Bronchial smooth muscle cell (primary cell): ENCODE results near the gene HPN. TPM values are rescaled to one million over a fixed set of nuclear protein-coding genes. Genes with fewer than 3 reads are reported as not detected.

Source experiments
- total RNA-seq: library from RNA; depleted of rRNA; stranded (reverse); fragments of >200 nt; gene quantifications from 2 replicates; pipeline ENCODE4 v1.2.1, GENCODE V29; 2014

HPN gene
- total RNA-seq = 0.09 and 0.16 TPM in 2 replicates

GRCh38 chr19:35041548-35042055 is at the start of gene HPN:
Gene HPN, plus strand, starts transcription at chr19:35041721. Its CDS starts 786 bp downstream, at chr19:35042507.

DNA sequence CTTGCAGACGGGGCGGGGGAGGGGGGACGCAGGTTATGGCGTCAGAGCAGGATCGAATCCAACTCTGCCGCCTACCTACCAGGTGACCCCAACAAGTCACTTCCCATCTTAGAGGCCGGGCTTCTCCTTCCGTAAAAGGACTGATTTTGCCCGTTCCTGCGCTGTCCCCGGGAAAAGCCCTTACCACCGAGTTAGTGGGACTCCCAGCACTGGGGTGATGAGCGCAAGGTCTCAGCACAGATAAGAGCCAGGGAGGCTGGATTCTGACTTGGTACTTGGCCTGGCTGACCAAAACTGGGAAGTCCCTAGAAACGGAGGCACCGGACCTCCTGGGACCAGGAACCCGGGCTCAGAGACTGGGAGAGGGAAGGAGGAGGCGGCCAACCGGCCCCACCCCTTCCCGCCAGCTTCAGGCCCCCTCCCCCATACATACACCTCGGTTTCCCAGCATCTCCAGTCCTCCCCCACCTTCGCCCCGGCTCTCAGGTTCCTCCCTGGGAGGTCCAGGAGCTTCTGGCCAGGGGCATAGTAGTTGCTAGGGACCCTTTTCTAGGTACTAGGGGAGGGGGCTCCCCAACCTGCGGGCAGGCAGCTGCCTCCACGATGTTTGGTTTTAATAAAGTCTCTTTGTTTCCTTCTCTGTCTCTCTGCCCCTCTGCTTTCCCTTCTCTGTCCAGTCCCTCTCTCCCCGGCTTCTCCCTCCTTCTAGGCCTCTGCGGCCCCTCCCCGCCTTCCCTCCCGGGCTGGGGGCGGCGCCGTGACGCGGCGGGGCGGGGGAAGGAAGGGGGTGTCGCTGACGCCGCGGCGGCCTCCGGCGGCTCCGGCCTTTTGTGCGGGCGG is 41.8 kb upstream of the HPN start, which contains the start of gene GRAMD1A:
Gene GRAMD1A (plus strand): TSS at position 826 of the 840 bp plus-strand sequence. CDS start 156 bp downstream, outside the sequence.

GRCh38 chr19:35030257-35031071 is 11.1 kb upstream of the HPN start, which contains the start of gene SCN1B:
Gene SCN1B, plus strand, starts transcription at chr19:35030470. Its CDS starts 351 bp downstream, at chr19:35030821.

DNA sequence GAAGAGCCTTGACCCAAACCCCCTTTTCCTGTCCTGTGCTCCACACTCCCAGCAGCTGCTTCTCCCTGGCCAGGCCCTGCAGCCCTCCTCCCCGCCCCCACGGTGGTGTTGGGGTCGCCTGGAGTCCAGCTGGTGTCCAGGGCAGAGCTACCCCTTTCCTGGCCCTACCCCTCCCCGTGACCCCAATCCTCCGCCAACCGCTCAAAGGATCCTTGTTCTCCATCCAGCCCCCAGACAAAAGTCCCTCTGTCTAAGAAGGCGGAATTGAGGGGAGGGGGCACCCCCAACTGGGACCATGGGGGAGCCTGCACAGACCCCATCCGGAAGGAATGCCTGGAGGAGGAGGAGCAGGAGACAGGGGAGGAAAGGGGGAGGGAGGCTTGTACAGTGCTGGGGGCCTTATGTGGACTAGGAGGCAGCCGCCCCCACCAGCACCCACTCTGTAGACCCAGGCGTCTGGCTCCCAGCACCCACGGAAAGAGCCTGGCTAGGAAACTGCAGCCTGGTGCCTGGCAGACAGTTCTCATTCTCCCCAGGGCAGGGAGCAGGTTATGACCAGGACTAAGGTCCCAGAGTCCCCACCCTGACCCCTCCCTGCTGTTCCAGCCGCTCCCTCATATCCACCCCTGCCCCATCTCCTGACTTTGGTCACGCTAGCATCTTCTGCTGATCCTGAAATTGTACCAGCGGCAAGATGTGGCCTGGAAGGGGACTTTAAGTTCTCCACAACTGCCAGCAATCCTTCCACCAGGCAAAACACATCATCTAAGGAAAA is 73.8 kb downstream of the HPN start, which contains the start of gene FXYD3:
Gene FXYD3 (plus strand): TSS at position 647 of the 775 bp plus-strand sequence. CDS start 3,554 bp downstream, outside the sequence.

Other genes with a start within 250 kb of the HPN start
- gene ZNF30, start 114.8 kb upstream of the HPN start, total RNA-seq = 3.1 and 3.3 TPM in 2 replicates
- 5.2 and 5.8 TPM in 2 replicates for gene ZNF792, start 77.5 kb upstream of the HPN start, total RNA-seq
- 19.9 and 20.3 TPM in 2 replicates for gene GRAMD1A, start 41.4 kb upstream of the HPN start, total RNA-seq
- gene SCN1B, start 11.3 kb upstream of the HPN start, total RNA-seq = 10.6 and 15.6 TPM in 2 replicates
- gene FXYD3, start 74.1 kb downstream of the HPN start, total RNA-seq = 0.16 and 1.1 TPM in 2 replicates
- gene LGI4, start 93.3 kb downstream of the HPN start, total RNA-seq = 0.47 and 0.52 TPM in 2 replicates
- gene FXYD1, start 97.1 kb downstream of the HPN start, total RNA-seq = 4.4 and 14.6 TPM in 2 replicates
- gene FXYD7, start 101.5 kb downstream of the HPN start, total RNA-seq = 0.17 TPM in 1 of 2 replicates, not detected in the other
- gene FXYD5, start 113.0 kb downstream of the HPN start, total RNA-seq = 16.8 and 28.7 TPM in 2 replicates
- gene FAM187B, start 187.0 kb downstream of the HPN start, total RNA-seq = not detected in 2 replicates
- 0.47 TPM in 1 of 2 replicates, not detected in the other for gene LSR, start 207.3 kb downstream of the HPN start, total RNA-seq
- gene USF2, start 227.2 kb downstream of the HPN start, total RNA-seq = 41.8 and 59.8 TPM in 2 replicates
- gene HAMP, start 240.8 kb downstream of the HPN start, total RNA-seq = not detected in 2 replicates